Osteocyte (in vitro differentiated cells): Measurements from ENCODE around the gene KSR1. TPM values are rescaled to one million over a fixed set of nuclear protein-coding genes. Genes with fewer than 3 reads are reported as not detected.

Experiments used
- DNase-seq: peaks from one replicate; pipeline ENCODE4 v3.0.0; 2021; ENCODE audit warnings: mixed read lengths; ENCODE audit not compliant: unreplicated experiment; ENCODE audit errors: extremely low spot score
- H3K27ac Mint-ChIP-seq: one replicate; pipeline ENCODE4 v1.8.0; 2021; ENCODE audit warnings: mild to moderate bottlenecking, mixed read lengths; ENCODE audit not compliant: unreplicated experiment
- H3K27me3 Mint-ChIP-seq: one replicate; pipeline ENCODE4 v1.8.0; 2021; ENCODE audit warnings: mixed read lengths; ENCODE audit not compliant: unreplicated experiment
- H3K36me3 Mint-ChIP-seq: one replicate; pipeline ENCODE4 v1.8.0; 2021; ENCODE audit warnings: mixed read lengths; ENCODE audit not compliant: unreplicated experiment
- H3K4me1 Mint-ChIP-seq: one replicate; pipeline ENCODE4 v1.8.0; 2021; ENCODE audit warnings: mixed read lengths; ENCODE audit not compliant: unreplicated experiment
- H3K4me3 Mint-ChIP-seq: one replicate; pipeline ENCODE4 v1.8.0; 2021; ENCODE audit warnings: mild to moderate bottlenecking, moderate library complexity, mixed read lengths; ENCODE audit not compliant: unreplicated experiment
- H3K9me3 Mint-ChIP-seq: one replicate; pipeline ENCODE4 v1.8.0; 2021; ENCODE audit warnings: mixed read lengths; ENCODE audit not compliant: unreplicated experiment
- total RNA-seq: library from RNA; stranded (reverse); gene quantifications from 2 replicates; pipeline ENCODE4 v1.2.1, GENCODE V29; 2021
- TF ChIP-seq, protein P1 (sequence below): fragments of 200-600 bp; sonication (generic); IDR thresholded peaks from 2 replicates; pipeline ENCODE4 v1.5.0; 2021; ENCODE audit warnings: antibody characterized with exemption, mild to moderate bottlenecking, moderate library complexity

KSR1 gene
- total RNA-seq, 1 donor from 2014 or later: 63.4 TPM

DNA sequence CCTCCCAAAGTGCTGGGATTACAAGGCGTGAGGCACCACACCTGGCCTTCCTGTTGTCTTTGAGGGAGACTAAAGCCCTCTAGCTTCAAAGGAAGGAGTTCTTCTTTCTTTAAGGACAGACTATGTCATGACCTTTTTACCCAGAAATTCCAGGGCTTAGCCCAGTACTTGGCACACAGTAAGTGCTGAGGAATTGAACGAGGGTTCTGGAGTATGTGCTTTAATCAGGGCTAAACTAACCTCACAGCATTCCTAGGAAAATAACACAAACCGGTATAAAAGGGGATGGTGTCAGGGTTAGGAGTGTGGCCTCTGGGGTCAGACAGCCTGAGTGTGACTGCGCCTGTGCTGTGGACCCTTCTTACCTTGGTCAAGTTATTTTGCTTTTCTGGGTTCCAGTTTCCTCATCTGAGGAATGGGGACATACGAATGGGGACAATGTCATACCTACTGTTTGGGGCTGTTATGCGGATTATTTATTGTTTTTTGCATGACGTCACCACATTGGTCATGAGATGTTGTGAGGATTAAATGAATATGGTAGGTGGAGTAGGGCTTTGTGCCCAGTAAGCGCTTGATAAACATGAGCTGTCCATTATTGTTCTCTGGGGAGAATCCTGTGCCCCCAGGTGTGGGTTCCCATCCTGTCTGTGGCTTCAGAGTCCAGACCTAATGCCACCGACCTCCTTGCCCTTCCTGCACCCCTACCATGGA lies 21.9 kb downstream of the KSR1 start:
- TF ChIP-seq, protein P1, sequence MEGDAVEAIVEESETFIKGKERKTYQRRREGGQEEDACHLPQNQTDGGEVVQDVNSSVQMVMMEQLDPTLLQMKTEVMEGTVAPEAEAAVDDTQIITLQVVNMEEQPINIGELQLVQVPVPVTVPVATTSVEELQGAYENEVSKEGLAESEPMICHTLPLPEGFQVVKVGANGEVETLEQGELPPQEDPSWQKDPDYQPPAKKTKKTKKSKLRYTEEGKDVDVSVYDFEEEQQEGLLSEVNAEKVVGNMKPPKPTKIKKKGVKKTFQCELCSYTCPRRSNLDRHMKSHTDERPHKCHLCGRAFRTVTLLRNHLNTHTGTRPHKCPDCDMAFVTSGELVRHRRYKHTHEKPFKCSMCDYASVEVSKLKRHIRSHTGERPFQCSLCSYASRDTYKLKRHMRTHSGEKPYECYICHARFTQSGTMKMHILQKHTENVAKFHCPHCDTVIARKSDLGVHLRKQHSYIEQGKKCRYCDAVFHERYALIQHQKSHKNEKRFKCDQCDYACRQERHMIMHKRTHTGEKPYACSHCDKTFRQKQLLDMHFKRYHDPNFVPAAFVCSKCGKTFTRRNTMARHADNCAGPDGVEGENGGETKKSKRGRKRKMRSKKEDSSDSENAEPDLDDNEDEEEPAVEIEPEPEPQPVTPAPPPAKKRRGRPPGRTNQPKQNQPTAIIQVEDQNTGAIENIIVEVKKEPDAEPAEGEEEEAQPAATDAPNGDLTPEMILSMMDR: no peak

DNA sequence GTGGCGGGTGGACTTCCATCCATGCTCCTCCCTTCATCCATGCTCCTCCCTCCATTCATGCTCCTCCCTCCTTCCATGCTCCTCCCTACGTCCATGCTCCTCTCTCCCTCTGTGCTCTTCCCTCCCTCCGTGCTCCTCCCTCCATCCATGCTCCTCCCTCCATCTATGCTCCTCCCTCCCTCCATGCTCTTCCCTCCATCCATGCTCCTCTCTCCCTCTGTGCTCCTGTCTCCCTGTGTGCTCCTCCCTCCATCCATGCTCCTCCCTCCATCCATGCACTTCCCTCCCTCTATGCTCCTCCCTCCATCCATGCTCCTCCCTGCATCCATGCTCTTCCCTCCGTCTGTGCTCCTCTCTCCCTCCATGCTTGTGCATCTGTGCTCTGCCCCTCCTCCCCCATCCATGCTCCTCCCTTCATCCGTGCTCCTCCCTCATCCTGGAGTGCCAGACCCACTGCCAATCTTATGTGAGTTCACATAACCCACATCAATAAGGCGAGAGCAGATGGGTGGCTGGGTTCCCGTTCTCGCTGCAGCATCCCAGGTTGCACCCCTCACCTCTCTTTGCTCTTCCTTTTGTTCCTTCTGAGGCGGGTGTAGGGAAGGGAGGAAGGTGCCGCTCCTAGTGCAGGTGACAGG lies 22.8 kb downstream of the KSR1 start:
- TF ChIP-seq, protein P1: no peak
- no peak for DNase-seq
- Mint-ChIP-seq H3K9me3 (no peaks in the 10 kb centered on the region), H3K36me3 (peaks cover 2% of the 10 kb centered on the region), H3K4me1 (peaks cover 42% of the 10 kb centered on the region), H3K27me3 (no peaks in the 10 kb centered on the region), H3K4me3 (no peak overlapping the region), H3K27ac (no peak overlapping the region)

More for the DNA sequence above, 21.9 kb downstream of the KSR1 start:
- DNase-seq: no peak
- Mint-ChIP-seq H3K9me3 (no peaks in the 10 kb centered on the region), H3K4me1 (peaks cover 46% of the 10 kb centered on the region), H3K27me3 (no peaks in the 10 kb centered on the region), H3K36me3 (no peaks in the 10 kb centered on the region), H3K27ac (no peak overlapping the region), H3K4me3 (no peak overlapping the region)

DNA sequence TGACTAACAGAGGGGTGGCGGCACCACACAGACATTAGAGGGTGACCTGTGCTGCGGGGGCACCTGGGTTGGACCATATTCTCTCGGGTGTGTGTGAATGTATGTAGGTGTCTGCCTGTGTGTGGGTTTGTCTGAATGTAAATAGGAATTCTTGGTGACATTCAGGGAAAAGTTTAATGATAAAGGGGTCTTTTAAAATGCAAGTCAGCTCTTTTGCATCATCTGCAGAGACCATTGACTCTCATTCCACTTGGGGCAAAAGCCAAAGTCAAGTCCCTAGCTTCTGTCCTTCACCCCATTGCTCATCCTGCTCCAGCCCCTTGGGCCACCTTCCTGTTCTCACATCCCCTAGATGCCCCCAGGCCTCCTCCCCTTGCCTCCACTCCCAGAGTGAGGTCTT lies 23.6 kb downstream of the KSR1 start:
- peaks cover 2% of the 10 kb centered on the region for H3K36me3 Mint-ChIP-seq
- TF ChIP-seq, protein P1: no peak
- no peak overlapping the region for H3K27ac Mint-ChIP-seq
- H3K9me3 Mint-ChIP-seq: no peaks in the 10 kb centered on the region
- no peak for DNase-seq
- H3K4me3 Mint-ChIP-seq: no peak overlapping the region
- no peaks in the 10 kb centered on the region for H3K27me3 Mint-ChIP-seq
- peaks cover 41% of the 10 kb centered on the region for H3K4me1 Mint-ChIP-seq

DNA sequence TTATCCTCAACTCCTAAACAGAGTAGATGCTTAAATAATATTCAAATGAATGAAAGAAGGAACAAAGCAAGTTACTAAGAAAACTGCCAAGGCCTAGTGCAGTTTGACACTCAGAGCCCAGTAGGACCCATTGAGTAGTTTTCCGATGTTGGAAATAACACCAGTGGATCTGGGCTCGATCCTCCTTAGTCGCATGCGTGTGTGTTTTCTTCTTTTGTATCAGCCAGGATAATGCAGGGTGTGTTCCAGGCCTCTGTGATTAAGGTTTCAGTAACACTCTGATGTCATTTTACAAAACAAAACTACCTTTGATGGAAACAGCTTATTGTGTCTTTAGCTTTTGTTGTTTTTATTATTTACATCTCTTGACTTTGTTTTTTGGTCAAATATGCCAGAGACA lies 24.5 kb downstream of the KSR1 start:
- Mint-ChIP-seq H3K36me3 (peaks cover 2% of the 10 kb centered on the region), H3K9me3 (no peaks in the 10 kb centered on the region)

DNA sequence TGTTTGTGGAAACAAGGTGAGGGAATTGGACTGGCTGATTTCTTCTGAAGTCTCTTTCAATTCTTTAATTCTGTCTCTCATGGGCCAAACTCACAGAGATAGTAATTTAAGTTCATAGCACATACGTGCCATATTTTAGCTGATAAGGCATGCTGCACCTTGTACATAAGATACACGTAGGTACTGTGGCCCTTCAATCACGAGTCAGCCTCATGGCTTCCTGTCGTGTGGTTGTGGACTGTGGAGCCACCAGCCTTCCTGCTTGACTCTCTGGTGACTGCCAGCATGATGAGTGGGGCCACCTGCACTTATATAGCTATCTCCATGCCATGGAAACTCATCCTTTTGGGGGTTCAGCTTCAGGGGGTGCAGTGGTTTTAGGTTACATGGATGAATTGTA lies 25.1 kb downstream of the KSR1 start:
- DNase-seq: no peak
- no peak overlapping the region for H3K4me3 Mint-ChIP-seq
- H3K27me3 Mint-ChIP-seq: no peaks in the 10 kb centered on the region
- H3K4me1 Mint-ChIP-seq: peaks cover 40% of the 10 kb centered on the region
- H3K27ac Mint-ChIP-seq: peak overlapping the region; percentile 31
- H3K9me3 Mint-ChIP-seq: no peaks in the 10 kb centered on the region
- H3K36me3 Mint-ChIP-seq: peaks cover 2% of the 10 kb centered on the region
- TF ChIP-seq, protein P1: no peak

More for the DNA sequence above, 24.5 kb downstream of the KSR1 start:
- TF ChIP-seq, protein P1: no peak
- peaks cover 41% of the 10 kb centered on the region for H3K4me1 Mint-ChIP-seq
- no peak overlapping the region for H3K4me3 Mint-ChIP-seq
- no peak for DNase-seq
- H3K27me3 Mint-ChIP-seq: no peaks in the 10 kb centered on the region
- H3K27ac Mint-ChIP-seq: peak overlapping the region; percentile 24
